GM10266 (cell line): ENCODE measurements around the gene ADAMTSL2.

Source experiments
- DNase-seq: peaks from one replicate; pipeline ENCODE4 v3.0.0; 2012; ENCODE audit errors: extremely low spot score
- TF ChIP-seq, protein P1 (sequence below): IDR thresholded peaks from 2 replicates; pipeline ENCODE4 v1.5.1; 2012; ENCODE audit warnings: mild to moderate bottlenecking, low read depth; ENCODE audit not compliant: control insufficient read depth, insufficient read depth; ENCODE audit errors: missing control alignments

Gene ADAMTSL2

DNA sequence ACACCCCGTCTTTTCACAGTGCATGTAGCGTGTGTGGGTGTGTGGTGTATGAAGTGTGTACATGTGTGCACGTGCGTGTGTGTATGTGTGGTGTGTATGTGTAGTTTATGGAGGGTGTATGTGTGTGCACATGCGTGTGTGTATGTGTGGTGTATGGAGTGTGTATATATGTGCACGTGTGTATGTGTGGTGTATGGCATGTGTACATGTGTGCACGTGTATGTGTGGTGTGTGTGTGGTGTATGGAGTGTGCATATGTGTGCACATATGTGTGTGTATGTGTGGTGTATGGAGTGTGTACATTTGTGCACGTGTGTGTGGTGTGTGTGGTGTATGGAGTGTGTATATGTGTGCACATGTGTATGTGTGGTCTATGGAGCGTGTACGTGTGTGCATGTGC, 22.9 kb upstream of the ADAMTSL2 start:
- TF ChIP-seq, protein P1, sequence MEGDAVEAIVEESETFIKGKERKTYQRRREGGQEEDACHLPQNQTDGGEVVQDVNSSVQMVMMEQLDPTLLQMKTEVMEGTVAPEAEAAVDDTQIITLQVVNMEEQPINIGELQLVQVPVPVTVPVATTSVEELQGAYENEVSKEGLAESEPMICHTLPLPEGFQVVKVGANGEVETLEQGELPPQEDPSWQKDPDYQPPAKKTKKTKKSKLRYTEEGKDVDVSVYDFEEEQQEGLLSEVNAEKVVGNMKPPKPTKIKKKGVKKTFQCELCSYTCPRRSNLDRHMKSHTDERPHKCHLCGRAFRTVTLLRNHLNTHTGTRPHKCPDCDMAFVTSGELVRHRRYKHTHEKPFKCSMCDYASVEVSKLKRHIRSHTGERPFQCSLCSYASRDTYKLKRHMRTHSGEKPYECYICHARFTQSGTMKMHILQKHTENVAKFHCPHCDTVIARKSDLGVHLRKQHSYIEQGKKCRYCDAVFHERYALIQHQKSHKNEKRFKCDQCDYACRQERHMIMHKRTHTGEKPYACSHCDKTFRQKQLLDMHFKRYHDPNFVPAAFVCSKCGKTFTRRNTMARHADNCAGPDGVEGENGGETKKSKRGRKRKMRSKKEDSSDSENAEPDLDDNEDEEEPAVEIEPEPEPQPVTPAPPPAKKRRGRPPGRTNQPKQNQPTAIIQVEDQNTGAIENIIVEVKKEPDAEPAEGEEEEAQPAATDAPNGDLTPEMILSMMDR: no peak
- DNase-seq: no peak

DNA sequence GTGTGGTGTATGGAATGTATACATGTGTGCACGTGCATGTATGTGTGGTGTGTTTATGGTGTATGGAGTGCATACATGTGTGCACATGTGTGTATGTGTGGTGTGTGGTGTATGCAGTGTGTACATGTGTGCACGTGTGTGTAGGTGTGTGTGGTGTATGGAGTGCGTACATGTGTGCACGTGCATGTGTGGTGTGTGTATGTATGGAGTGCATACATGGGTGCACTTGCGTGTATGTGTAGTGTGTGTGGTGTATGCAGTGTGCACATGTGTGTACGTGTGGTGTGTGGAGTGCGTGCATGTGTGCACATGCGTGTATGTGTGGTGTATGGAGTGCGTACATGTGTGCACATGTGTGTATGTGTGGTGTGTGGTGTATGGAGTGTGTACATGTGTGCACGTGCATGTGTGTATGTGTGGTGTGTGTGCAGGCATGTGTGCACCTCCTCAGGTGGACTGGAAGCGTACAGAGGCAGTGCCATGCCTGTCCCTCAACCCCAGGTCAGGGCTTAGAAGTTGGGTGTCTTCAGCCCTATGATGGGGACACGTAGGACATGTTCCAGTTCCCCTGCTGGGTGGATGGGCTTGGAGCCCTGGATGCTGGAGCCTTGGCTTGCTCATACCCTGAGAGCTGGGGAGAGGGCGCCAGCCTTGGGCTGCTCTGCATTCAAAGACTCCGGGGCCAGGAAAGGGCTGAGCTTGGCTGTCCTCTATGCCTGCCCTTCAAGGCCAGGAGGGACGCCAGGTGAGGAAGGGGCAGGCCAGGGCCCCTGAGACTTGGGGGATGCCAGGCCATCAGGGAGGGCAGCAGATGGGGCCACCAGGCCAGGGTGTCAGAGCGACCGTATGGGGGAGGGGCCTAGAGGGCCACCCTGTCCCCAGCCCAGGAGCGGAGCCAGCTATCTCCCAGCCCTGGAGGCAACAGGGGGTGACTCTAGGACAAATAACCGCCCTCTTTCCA, 22.0 kb upstream of the ADAMTSL2 start:
- no peak for DNase-seq

GRCh38 chr9:133513214-133514100, 21.0 kb upstream of the ADAMTSL2 start:
- TF ChIP-seq, protein P1: no peak

More for the DNA sequence above, 22.0 kb upstream of the ADAMTSL2 start:
- TF ChIP-seq, protein P1: no peak

GRCh38 chr9:133514460-133515239, 19.9 kb upstream of the ADAMTSL2 start:
- DNase-seq: no peak
- TF ChIP-seq, protein P1: no peak

More at GRCh38 chr9:133513214-133514100, 21.0 kb upstream of the ADAMTSL2 start:
- no peak for DNase-seq

DNA sequence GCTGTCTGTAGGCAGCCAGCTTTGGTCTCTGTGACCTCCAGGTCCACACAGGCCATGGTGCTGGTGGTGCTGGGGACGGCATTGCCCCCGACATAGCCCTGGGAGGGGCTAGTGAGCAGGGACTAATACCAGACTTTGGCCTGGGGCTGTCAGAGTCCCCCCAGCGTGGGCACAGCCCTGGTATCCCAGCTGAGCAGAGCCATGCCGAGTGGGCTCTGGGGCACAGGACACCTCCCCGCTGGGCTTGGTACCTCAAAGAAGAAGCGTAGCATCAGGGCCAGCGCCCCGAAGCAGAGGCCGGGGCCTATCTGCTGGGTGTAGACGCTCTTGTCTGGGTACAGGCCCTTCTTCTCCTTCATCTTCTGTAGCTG, 19.3 kb upstream of the ADAMTSL2 start:
- no peak for DNase-seq
- TF ChIP-seq, protein P1: no peak

DNA sequence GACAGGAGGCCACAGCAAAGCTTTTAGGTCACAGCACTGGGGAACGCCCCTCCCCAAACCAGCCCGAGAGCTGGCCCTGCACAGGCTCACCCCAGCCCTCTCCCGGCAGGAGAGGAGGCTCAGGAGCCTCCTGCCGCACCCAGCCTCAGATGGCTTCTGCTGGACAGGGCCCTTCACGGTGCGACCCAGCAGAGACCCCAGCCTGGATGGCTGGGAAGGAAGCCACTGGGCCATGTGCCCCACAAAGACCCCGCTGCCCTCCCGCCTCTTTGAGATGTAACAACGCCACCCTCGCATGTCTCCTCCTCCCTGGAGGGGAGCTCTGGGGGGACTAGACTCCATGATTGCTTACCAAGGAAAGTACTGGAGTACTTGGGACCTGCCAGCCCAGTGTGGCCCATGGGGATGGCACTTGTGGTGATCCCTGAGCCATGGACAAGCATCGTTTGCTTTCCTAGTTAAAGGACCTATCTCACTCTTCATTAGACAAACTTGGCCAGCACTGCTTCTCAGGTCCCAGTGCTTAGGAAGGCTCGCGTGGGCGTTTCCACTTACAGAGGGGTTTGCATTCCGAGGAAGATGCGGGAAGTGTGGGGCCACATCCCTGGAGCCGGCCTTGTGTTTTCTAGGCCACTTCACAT, 18.8 kb upstream of the ADAMTSL2 start:
- no peak for DNase-seq
- TF ChIP-seq, protein P1: no peak
